Endothelial cell of umbilical vein (primary cell): Measurements from ENCODE around the gene RBM33. TPM values are rescaled to one million over a fixed set of nuclear protein-coding genes. Genes with fewer than 3 reads are reported as not detected.
"Not testable (repeated sequence)": the region's sequence is repeated elsewhere in the genome, so short reads cannot be mapped to it uniquely, and the experiment has no call there.

ENCODE experiments used
- BruUV-seq: library from RNA; stranded (reverse); fragments of 400-500 nt; replicated peaks from 2 replicates; lab custom pipeline; 2021; lab: Mats Ljungman, UMichigan
- CTCF ChIA-PET: fragments of 300-600, 350-600 bp; sonication (Branson Sonifier 250); formaldehyde crosslinking; loops from one replicate; lab custom pipeline; 2021; ENCODE audit warnings: antibody characterized with exemption, inconsistent platforms; lab: Charles Lee
- POLR2A ChIA-PET: fragments of 300-600, 350-600 bp; sonication (Branson Sonifier 250); formaldehyde crosslinking; loops from one replicate; lab custom pipeline; 2021; ENCODE audit warnings: antibody characterized with exemption, inconsistent platforms; lab: Charles Lee
- DNase-seq: peaks from one replicate; pipeline ENCODE4 v3.0.0-alpha.2; 2011; ENCODE audit warnings: low read depth, low spot score
- FAIRE-seq: peaks from 2 replicates; lab custom pipeline; 2011; peaks lifted over from hg19 to GRCh38; lab: Jason Lieb, UNC
- H2AFZ ChIP-seq: 2 replicates; pipeline ENCODE4 v1.6.0; 2012; ENCODE audit warnings: low read depth, low read length, control low read depth, inconsistent platforms
- H3K27ac ChIP-seq: 2 replicates; pipeline ENCODE4 v1.5.1; 2011; ENCODE audit warnings: low read depth, mild to moderate bottlenecking, control low read depth, low read length, moderate library complexity; ENCODE audit not compliant: insufficient read depth
- H3K27me3 ChIP-seq, 2 experiments: 2 replicates each; pipeline versions ENCODE4 v1.6.0 to v1.6.1; 2011; ENCODE audit warnings: low read length in 2 of 2, mixed read lengths in 1 of 2; ENCODE audit not compliant: control insufficient read depth in 2 of 2, insufficient read depth in 2 of 2
- H3K36me3 ChIP-seq, 2 experiments: 2 replicates in 1 of 2; 3 replicates in 1 of 2; pipeline ENCODE4 v1.5.1; 2011; ENCODE audit warnings: low read length in 2 of 2, mild to moderate bottlenecking in 1 of 2, moderate library complexity in 1 of 2; ENCODE audit not compliant: control insufficient read depth in 2 of 2, insufficient read depth in 2 of 2; ENCODE audit errors: extremely low read depth in 1 of 2
- H3K4me1 ChIP-seq: 3 replicates; pipeline ENCODE4 v1.5.1; 2011; ENCODE audit warnings: mild to moderate bottlenecking, low read length; ENCODE audit not compliant: control insufficient read depth, insufficient read depth; ENCODE audit errors: extremely low read depth
- H3K4me2 ChIP-seq: 2 replicates; pipeline ENCODE4 v1.6.1; 2011; ENCODE audit warnings: low read length, control low read depth, mixed read lengths; ENCODE audit not compliant: insufficient read depth
- H3K4me3 ChIP-seq, 3 experiments: fragments of 200-600 bp in 1 of 3; sonication (generic), shearing (Covaris generic) in 1 of 3; replicated peaks in 1 of 3; 2 replicates each; pipeline ENCODE4 v1.5.1; 2011 to 2016; ENCODE audit warnings: control low read depth in 3 of 3, low read length in 3 of 3, mild to moderate bottlenecking in 2 of 3, inconsistent platforms in 1 of 3, low read depth in 1 of 3, moderate library complexity in 1 of 3; ENCODE audit not compliant: insufficient read depth in 1 of 3
- H3K79me2 ChIP-seq: 2 replicates; pipeline ENCODE4 v1.6.0; 2012; ENCODE audit warnings: low read length, inconsistent platforms; ENCODE audit not compliant: control insufficient read depth, insufficient read depth
- H3K9ac ChIP-seq: replicated peaks from 2 replicates; pipeline ENCODE3; 2011; ENCODE audit warnings: low read length, control low read depth; ENCODE audit not compliant: insufficient read depth; ENCODE audit errors: extremely low read depth
- H3K9me1 ChIP-seq: replicated peaks from 3 replicates; pipeline ENCODE4 v1.6.0; 2011; ENCODE audit warnings: mild to moderate bottlenecking, low read length; ENCODE audit not compliant: control insufficient read depth, insufficient read depth; ENCODE audit errors: extremely low read depth
- H3K9me3 ChIP-seq: replicated peaks from 2 replicates; pipeline ENCODE4 v1.5.1; 2012; ENCODE audit warnings: low read length, inconsistent platforms; ENCODE audit not compliant: control insufficient read depth, insufficient read depth
- H4K20me1 ChIP-seq: replicated peaks from 2 replicates; pipeline ENCODE3; 2011; ENCODE audit warnings: mild to moderate bottlenecking, low read length; ENCODE audit not compliant: control insufficient read depth, insufficient read depth; ENCODE audit errors: extremely low read depth
- CTCF ChIP-seq, 2 donors: IDR thresholded peaks; 1 replicate in 1 of 2; 2 replicates in 1 of 2; pipeline ENCODE4 v1.5.1; 2011; ENCODE audit warnings: low read length in 2 of 2, mild to moderate bottlenecking in 2 of 2, moderate library complexity in 2 of 2, control low read depth in 1 of 2, inconsistent platforms in 1 of 2, low read depth in 1 of 2; ENCODE audit not compliant: insufficient read depth in 1 of 2; ENCODE audit errors: extremely low read depth in 1 of 2
- EZH2 ChIP-seq: IDR thresholded peaks from 2 replicates; pipeline ENCODE4 v1.6.1; 2012; ENCODE audit warnings: borderline replicate concordance, low read depth, mild to moderate bottlenecking, moderate library complexity, low read length, inconsistent platforms; ENCODE audit not compliant: severe bottlenecking
- FOS ChIP-seq: IDR thresholded peaks from 2 replicates; pipeline ENCODE4 v1.6.1; 2011; ENCODE audit warnings: mild to moderate bottlenecking, low read length, moderate library complexity, borderline replicate concordance; ENCODE audit not compliant: insufficient read depth
- GATA2 ChIP-seq: IDR thresholded peaks from 2 replicates; pipeline ENCODE4 v1.7.0; 2011; ENCODE audit warnings: low read depth, mild to moderate bottlenecking, moderate library complexity, mixed read lengths, low read length; ENCODE audit not compliant: insufficient read length, insufficient read depth
- JUN ChIP-seq: IDR thresholded peaks from 2 replicates; pipeline ENCODE4 v1.6.1; 2011; ENCODE audit warnings: borderline replicate concordance, low read depth; ENCODE audit not compliant: insufficient read length, insufficient read depth
- MAX ChIP-seq: IDR thresholded peaks from 2 replicates; pipeline ENCODE4 v1.6.1; 2011; ENCODE audit not compliant: insufficient read depth, insufficient read length
- MYC ChIP-seq: IDR thresholded peaks from one replicate; pipeline ENCODE4 v1.6.1; 2011; ENCODE audit warnings: mild to moderate bottlenecking, low read depth, low read length
- POLR2A ChIP-seq: IDR thresholded peaks from 2 replicates; pipeline ENCODE4 v1.6.1; 2012; ENCODE audit warnings: low read depth, mild to moderate bottlenecking, control low read depth, low read length
- POLR2AphosphoS5 ChIP-seq: IDR thresholded peaks from 2 replicates; pipeline ENCODE4 v1.6.1; 2012; ENCODE audit warnings: low read depth, mild to moderate bottlenecking, control low read depth, low read length, moderate library complexity; ENCODE audit not compliant: insufficient read depth
- dilution Hi-C: fragments of 300-500 bp; cut with MboI; formaldehyde crosslinking; loops from one replicate; pipeline ENCODE4 v1.15.0; 2019; ENCODE audit warnings: low sequenced_read_pairs; ENCODE audit not compliant: extremely low pct_ligation_motif_present
- intact Hi-C: fragments of 100-400 bp; cut with micrococcal nuclease; formaldehyde crosslinking; loops from one replicate; pipeline ENCODE4 v1.10.0; 2022
- polyA plus RNA-seq, 4 experiments: library from polyadenylated mRNA; depleted of rRNA in 3 of 4; stranded (reverse) in 3 of 4; unstranded in 1 of 4; fragments of >200 nt; gene quantifications; 2 replicates each; pipeline versions ENCODE4 v1.2.1 to v1.2.3, GENCODE V29; 2011 to 2012; ENCODE audit warnings: missing spikeins in 1 of 4
- total RNA-seq: library from RNA; stranded (reverse); gene quantifications from 2 replicates; pipeline ENCODE4 v1.2.3, GENCODE V29; 2021

RBM33 gene
- total and polyA plus RNA-seq, 2 donors (not counting 3 experiments of a cell fraction or from before 2014, with no cell fraction given), result 16.2 to 68.2 TPM

DNA sequence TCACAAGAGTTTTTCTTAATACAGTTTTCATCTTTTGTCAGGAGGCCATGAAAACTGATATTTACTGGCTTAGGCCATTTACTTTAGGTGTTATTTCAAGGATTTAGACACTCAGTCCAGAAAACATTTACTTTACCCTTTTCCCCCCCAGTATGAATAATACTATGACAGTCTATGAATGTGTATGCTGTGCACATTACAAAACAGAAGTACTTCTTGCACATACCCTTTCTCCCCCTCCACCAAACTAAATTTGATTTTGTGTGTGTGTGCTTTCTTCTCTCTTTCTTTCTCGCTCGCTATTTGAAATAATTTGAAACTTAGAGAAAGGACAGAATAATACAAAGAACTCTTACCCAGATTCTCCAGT lies 41.3 kb downstream of the RBM33 start:
- H3K9me1 ChIP-seq, result no peaks in the 10 kb centered on the region
- H3K27ac ChIP-seq, result no peak overlapping the region
- H3K79me2 ChIP-seq, result peaks cover 60% of the 10 kb centered on the region
- no peak overlapping the region for H3K4me2 ChIP-seq
- dilution Hi-C loops (no loop called here), intact Hi-C loops (no loop called here)
- H3K4me1 ChIP-seq, result no peaks in the 10 kb centered on the region
- no TSS peak for BruUV-seq
- peaks cover 4% of the 10 kb centered on the region for H4K20me1 ChIP-seq
- TF ChIP-seq JUN, result no peak
- no peak for TF ChIP-seq EZH2
- no peak for TF ChIP-seq GATA2
- no peak for TF ChIP-seq FOS
- TF ChIP-seq POLR2AphosphoS5, result no peak
- TF ChIP-seq MAX, result no peak
- no peak for TF ChIP-seq POLR2A
- no peak for TF ChIP-seq CTCF (IDR thresholded peaks at IDR 0.05; ENCODE audit: extremely low read depth in 1 of 2, insufficient read depth in 1 of 2, low read depth in 1 of 2, low read length in 2 of 2)
- TF ChIP-seq MYC, result no peak
- no peak overlapping the region for H3K9ac ChIP-seq
- FAIRE-seq (no peak), DNase-seq (no peak)
- ChIA-PET CTCF (no interaction called here), POLR2A (no interaction called here)
- no peak overlapping the region for H3K4me3 ChIP-seq
- no peaks in the 10 kb centered on the region for H3K27me3 ChIP-seq
- H2AFZ ChIP-seq, result no peak overlapping the region
- no peaks in the 10 kb centered on the region for H3K9me3 ChIP-seq
- peaks cover 1 to 4% of the 10 kb centered on the region in 2 experiments for H3K36me3 ChIP-seq

DNA sequence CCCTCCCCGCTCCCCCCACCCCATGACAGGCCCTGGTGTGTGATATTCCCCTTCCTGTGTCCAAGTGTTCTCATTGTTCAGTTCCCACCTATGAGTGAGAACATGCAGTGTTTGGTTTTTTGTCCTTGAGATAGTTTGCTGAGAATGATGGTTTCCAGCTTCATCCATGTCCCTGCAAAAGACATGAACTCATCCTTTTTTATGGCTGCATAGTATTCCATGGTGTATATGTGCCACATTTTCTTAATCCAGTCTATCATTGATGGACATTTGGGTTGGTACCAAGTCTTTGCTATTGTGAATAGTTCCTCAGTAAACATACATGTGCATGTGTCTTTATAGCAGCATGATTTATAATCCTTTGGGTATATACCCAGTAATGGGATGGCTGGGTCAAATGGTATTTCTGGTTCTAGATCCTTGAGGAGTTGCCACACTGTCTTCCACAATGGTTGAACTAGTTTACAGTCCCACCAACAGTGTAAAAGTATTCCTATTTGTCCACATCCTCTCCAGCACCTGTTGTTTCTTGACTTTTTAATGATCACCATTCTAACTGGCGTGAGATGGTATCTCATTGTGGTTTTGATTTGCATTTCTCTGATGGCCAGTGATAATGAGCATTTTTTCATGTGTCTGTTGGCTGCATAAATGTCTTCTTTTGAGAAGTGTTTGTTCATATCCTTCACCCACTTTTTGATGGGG lies 42.3 kb downstream of the RBM33 start:
- H3K4me3 ChIP-seq, H4K20me1 ChIP-seq, CTCF ChIA-PET, H2AFZ ChIP-seq, H3K4me2 ChIP-seq, H3K27me3 ChIP-seq, DNase-seq, H3K9ac ChIP-seq, H3K27ac ChIP-seq, POLR2A ChIA-PET, H3K9me1 ChIP-seq, FAIRE-seq, intact Hi-C loops, BruUV-seq, dilution Hi-C loops, H3K9me3 ChIP-seq, H3K36me3 ChIP-seq, H3K4me1 ChIP-seq: not testable (repeated sequence)
- peaks cover 63% of the 10 kb centered on the region for H3K79me2 ChIP-seq

GRCh38 chr7:155688237-155688636 lies 43.8 kb downstream of the RBM33 start:
- H3K27me3 ChIP-seq, H3K4me2 ChIP-seq, H2AFZ ChIP-seq, BruUV-seq, H3K36me3 ChIP-seq, H3K9ac ChIP-seq, DNase-seq, H3K9me3 ChIP-seq, H3K9me1 ChIP-seq, POLR2A ChIA-PET, dilution Hi-C loops, H3K4me3 ChIP-seq, H4K20me1 ChIP-seq, FAIRE-seq, intact Hi-C loops, CTCF ChIA-PET, H3K27ac ChIP-seq: not testable (repeated sequence)
- H3K79me2 ChIP-seq, result peaks cover 65% of the 10 kb centered on the region
- peaks cover 10% of the 10 kb centered on the region for H3K4me1 ChIP-seq
